Heart right ventricle (tissue), 16 donors: ENCODE data around the gene FCN2. TPM values are rescaled to one million over a fixed set of nuclear protein-coding genes. Genes with fewer than 3 reads are reported as not detected.

Experiments used
- ATAC-seq, 8 donors: fragments of 200-7000 bp; cut with Tn5 transposase; one replicate each; pipeline ENCODE4 v1.9.1; 2020; ENCODE audit warnings: mild to moderate bottlenecking in 8 of 8, moderate library complexity in 8 of 8, moderate number of reproducible peaks in 1 of 8
- DNase-seq, 2 donors: peaks; one replicate each; pipeline ENCODE4 v3.0.0-alpha.2; 2020
- H3K27ac ChIP-seq, 10 donors: fragments of 200-600 bp; sonication (generic) in 2 of 10; one replicate each; pipeline versions ENCODE4 v1.5.0 to v1.8.0; 2020 to 2022; ENCODE audit warnings: mild to moderate bottlenecking in 3 of 10
- H3K27me3 ChIP-seq, 7 donors: fragments of 200-600 bp; one replicate each; pipeline ENCODE4 v1.8.0; 2021 to 2022; ENCODE audit warnings: mild to moderate bottlenecking in 2 of 7
- H3K36me3 ChIP-seq, 9 donors: fragments of 200-600 bp; sonication (generic) in 1 of 9; one replicate each; pipeline versions ENCODE4 v1.5.0 to v1.8.0; 2020 to 2022; ENCODE audit warnings: mild to moderate bottlenecking in 2 of 9
- H3K4me1 ChIP-seq, 9 donors: fragments of 200-600 bp; sonication (generic) in 1 of 9; one replicate each; pipeline versions ENCODE4 v1.5.0 to v1.8.0; 2020 to 2022; ENCODE audit warnings: mild to moderate bottlenecking in 4 of 9
- H3K4me3 ChIP-seq, 10 donors: fragments of 200-600 bp; sonication (generic) in 2 of 10; one replicate each; pipeline versions ENCODE4 v1.5.0 to v1.8.0; 2020 to 2022; ENCODE audit warnings: mild to moderate bottlenecking in 7 of 10, moderate library complexity in 2 of 10
- H3K9me3 ChIP-seq, 11 donors: fragments of 200-600 bp in 10 of 11; sonication (generic) in 2 of 11; one replicate each; pipeline versions ENCODE4 v1.5.0 to v1.8.0; 2013 to 2022; ENCODE audit warnings: mild to moderate bottlenecking in 2 of 11, control low read depth in 1 of 11, moderate library complexity in 1 of 11
- WGBS, 2 donors: extraction: QIAGEN DNeasy Blood & Tissue Kit; methylation state at CpG; one replicate each; pipeline ENCODE4 v1.1.7; 2013; ENCODE audit warnings: inconsistent platforms in 1 of 2; 5-methylcytosine and 5-hydroxymethylcytosine counted together
- intact Hi-C, 10 donors: fragments of 100-400 bp; cut with DNase I; formaldehyde crosslinking; loops; one replicate each; pipeline versions ENCODE4 v1.11.1 to v1.14.2; 2022
- polyA plus RNA-seq, 2 donors: library from polyadenylated mRNA; stranded (reverse); fragments of 200-250 nt; gene quantifications; one replicate each; pipeline ENCODE4 v1.2.3, GENCODE V29; 2013
- total RNA-seq, 10 donors: library from RNA; stranded (reverse); fragmentation: NEBNext Ultra II Directional in 3 of 10; extraction: Animal tissue kit (Norgen Biotek cat#: 25700) in 3 of 10; gene quantifications; one replicate each; pipeline versions ENCODE4 v1.2.1 to v1.2.4, GENCODE V29; 2021 to 2023
- TF ChIP-seq, protein P1 (sequence below), 9 donors: fragments of 200-600 bp; sonication (generic) in 2 of 9; IDR thresholded peaks; one replicate each; pipeline versions ENCODE4 v1.5.0 to v1.8.0; 2021 to 2022; ENCODE audit warnings: antibody characterized with exemption in 9 of 9, mild to moderate bottlenecking in 5 of 9, moderate library complexity in 1 of 9
- donor health status: Arrhythmogenic right ventricular cardiomyopathy.
- donor health status: ischemic (EF 13 %, LVEDD 7.1; RV severe dilation, severe dysfunction).
- donor health status: healthy with polysubstance abuse.
- donor health status: DM: no; HTN: yes; CAD: no.
- donor health status: DM: no; HTN: no; CAD: no.
- donor health status: ischemic (EF 25% LVEDD 6.9; RV normal size, moderate dysfunction).
- donor health status: ischemic (EF 25% LVEDD 5.7; RV mildly dilated, moderate dysfunction).
- donor health status: healthy.
- donor health status: DM: yes; HTN: yes; CAD: no.
- donor health status: Ischemic cardiomyopathy.
- donor health status: ischemic (EF 35%, LVEDD 5.7; RV mildly dilated, moderate dysfunction).
- donor health status: nonischemic (EF 11% LVEDD 7.7; RV severe dilation, severe dysfunction).
- donor health status: DM: yes; HTN: yes; CAD: no.
- donor health status: PGD.
- donor health status: ischemic (EF 29% LVEDD 5.4; RV normal size, mild dysfunction).
- donor health status: nonischemic (EF 23%, LVEDD 6.1; RV moderate dilation, normal function).

FCN2 gene
- total and polyA plus RNA-seq, 12 donors, result 0.19 to 0.46 (median 0.26) TPM; not detected in 7

DNA sequence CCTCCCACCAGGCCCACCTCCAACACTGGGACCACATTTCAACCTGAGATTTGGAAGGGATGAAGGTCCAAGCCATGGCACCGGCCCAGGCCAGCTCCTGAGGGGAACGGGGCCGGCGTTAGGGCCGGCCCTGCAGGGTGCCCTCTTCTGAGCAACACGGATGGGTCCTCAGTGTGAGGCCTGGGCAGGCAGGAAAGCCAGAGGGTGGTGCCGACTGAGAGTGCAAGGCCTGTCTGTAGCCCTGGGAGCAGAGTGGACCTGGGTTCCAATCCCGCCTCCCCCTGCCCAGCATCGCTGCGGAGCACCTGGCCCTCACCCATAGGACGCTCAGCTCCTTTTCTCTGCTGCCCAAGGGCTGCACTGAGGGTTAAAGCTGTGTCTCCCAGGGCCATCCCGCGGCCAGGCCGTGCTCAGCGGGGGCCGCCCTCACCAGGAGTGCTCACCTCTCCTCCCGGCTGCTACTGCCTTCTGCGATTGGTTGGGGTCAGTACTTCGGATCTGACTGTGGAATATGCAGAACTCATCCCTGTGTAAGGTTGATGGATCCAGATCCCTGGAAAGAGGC is 44.1 kb upstream of the FCN2 start:
- no peak overlapping the region for H3K4me3 ChIP-seq
- ATAC-seq (no peak), DNase-seq (no peak)
- H3K27ac ChIP-seq, result no peak overlapping the region
- intact Hi-C loops, result no loop called here
- no peaks in the 10 kb centered on the region for H3K4me1 ChIP-seq
- H3K27me3 ChIP-seq, result no peaks in the 10 kb centered on the region
- H3K9me3 ChIP-seq, result no peaks in the 10 kb centered on the region
- TF ChIP-seq, protein P1, sequence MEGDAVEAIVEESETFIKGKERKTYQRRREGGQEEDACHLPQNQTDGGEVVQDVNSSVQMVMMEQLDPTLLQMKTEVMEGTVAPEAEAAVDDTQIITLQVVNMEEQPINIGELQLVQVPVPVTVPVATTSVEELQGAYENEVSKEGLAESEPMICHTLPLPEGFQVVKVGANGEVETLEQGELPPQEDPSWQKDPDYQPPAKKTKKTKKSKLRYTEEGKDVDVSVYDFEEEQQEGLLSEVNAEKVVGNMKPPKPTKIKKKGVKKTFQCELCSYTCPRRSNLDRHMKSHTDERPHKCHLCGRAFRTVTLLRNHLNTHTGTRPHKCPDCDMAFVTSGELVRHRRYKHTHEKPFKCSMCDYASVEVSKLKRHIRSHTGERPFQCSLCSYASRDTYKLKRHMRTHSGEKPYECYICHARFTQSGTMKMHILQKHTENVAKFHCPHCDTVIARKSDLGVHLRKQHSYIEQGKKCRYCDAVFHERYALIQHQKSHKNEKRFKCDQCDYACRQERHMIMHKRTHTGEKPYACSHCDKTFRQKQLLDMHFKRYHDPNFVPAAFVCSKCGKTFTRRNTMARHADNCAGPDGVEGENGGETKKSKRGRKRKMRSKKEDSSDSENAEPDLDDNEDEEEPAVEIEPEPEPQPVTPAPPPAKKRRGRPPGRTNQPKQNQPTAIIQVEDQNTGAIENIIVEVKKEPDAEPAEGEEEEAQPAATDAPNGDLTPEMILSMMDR (IDR thresholded peaks at IDR 0.05), result no peak
- WGBS, 2 donors, result 92 to 95% methylated on average over 19 of the region's 19 CpGs
- H3K36me3 ChIP-seq, result peaks cover 0 to 53% (median 0%) of the 10 kb centered on the region in 9 donors

DNA sequence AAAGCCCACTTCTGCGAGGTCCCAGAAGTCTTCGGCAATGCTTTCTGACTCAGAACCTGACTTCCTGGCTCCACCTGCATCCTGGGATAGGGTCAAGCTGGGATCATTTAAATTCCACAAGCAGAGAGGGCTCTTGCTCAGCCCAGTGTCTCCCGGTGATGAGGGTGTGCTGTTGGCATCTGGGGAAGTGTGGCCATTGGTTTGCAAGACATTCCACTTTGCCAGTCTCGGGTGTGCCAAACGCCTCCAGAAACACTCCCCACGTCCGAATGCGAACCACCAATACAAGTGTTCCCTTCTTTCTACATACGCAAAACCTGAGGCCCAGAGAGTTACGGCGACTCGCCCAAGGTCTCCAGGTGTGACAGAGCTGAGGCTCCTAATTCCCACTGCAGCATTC is 43.1 kb upstream of the FCN2 start:
- H3K27me3 ChIP-seq, result no peaks in the 10 kb centered on the region
- 87 to 90% methylated on average over 12 of the region's 12 CpGs for WGBS, 2 donors
- no peak for DNase-seq
- H3K4me1 ChIP-seq, result no peaks in the 10 kb centered on the region
- no peaks in the 10 kb centered on the region for H3K9me3 ChIP-seq
- no peak overlapping the region for H3K27ac ChIP-seq
- H3K4me3 ChIP-seq, result no peak overlapping the region
- intact Hi-C loops, result no loop called here
- TF ChIP-seq, protein P1 (IDR thresholded peaks at IDR 0.05), result no peak
- H3K36me3 ChIP-seq, result peaks cover 0 to 59% (median 0%) of the 10 kb centered on the region in 9 donors
- ATAC-seq, result no peak

DNA sequence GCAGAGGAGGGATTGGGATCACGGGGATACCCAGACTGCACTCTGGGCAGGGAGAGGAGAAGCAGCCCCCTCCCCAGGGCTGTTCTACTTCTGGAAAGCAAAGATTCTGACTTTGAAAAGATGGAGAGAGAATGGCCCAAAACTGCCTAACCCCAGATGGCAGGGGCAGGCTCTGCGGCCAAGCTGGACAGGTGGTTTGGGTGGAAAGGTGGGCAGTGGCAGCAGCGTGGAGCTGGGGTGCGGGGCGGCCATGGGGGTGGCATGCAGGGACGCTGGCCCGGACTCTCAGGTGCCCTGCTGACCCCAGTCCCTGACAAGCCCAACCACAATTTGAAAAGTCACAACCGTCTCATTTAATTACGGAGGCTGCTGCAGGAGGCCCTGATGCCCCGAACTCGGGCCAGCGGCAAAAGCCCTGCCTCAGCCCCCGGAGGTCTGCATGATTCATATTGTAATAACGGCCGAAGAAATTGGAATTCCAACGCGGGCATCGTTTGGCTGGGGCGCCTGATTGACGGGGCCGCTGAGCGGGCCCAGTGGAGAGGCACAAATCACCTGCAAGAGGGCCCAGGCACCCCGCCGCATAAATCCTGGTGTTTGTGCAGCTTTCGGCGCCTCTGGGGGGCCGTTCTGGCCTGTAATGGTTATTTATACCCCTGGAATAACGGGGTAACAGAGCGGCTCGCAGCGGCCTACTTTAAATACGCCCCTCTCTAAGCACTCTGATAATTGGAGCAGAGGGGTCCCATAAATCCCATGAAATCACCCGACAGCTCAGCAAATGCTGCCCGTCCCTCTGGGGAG is 41.8 kb upstream of the FCN2 start:
- no peaks in the 10 kb centered on the region for H3K27me3 ChIP-seq
- no peak for ATAC-seq
- H3K36me3 ChIP-seq, result peaks cover 0 to 63% (median 0%) of the 10 kb centered on the region in 9 donors
- TF ChIP-seq, protein P1 (IDR thresholded peaks at IDR 0.05), result no peak
- no peaks in the 10 kb centered on the region for H3K9me3 ChIP-seq
- H3K4me1 ChIP-seq, result peaks cover 0 to 3% (median 0%) of the 10 kb centered on the region in 9 donors
- no peak overlapping the region for H3K4me3 ChIP-seq
- no peak for DNase-seq
- 86 to 90% methylated on average over 34 of the region's 34 CpGs for WGBS, 2 donors
- intact Hi-C loops, result no loop called here
- no peak overlapping the region for H3K27ac ChIP-seq

DNA sequence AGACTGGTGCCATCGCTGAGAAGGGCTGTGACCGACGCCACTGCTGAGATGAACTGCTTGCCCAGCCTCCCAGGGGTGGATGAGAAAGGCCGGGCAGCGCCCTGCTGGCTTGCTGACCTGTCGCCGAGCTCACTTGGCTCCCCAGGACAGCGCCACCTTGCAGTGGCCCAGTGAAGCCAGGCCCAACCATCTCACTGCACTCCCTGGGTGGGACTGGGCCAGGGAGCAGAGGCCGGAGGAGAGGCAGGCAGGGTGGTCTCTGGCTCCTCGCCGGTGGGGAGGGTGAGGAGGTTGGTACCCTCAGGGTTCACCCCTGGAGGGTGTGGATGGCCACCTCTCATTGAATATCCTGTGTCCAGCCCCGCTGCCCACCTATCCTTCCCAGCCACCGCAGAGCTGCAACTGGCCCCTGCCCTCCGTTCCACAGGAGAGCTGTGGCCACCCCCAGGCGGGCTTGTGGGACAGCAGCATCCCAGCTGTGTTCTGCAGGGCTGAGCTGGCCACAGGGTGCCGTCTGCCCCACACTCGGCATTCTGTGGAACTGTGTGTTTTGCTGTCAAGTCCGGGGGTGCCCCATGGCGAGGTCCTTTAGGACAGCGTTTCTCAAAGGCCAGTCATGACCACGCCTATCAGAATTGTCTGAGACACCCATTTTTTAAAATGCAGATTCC is 41.0 kb upstream of the FCN2 start:
- Histone ChIP-seq H3K9me3 (no peaks in the 10 kb centered on the region), H3K27me3 (no peaks in the 10 kb centered on the region), H3K4me1 (peaks cover 0 to 3% (median 0%) of the 10 kb centered on the region in 9 donors), H3K36me3 (peaks cover 0 to 69% (median 0%) of the 10 kb centered on the region in 9 donors), H3K4me3 (no peak overlapping the region), H3K27ac (no peak overlapping the region)
- ATAC-seq (no peak), DNase-seq (no peak)
- TF ChIP-seq, protein P1 (IDR thresholded peaks at IDR 0.05), result no peak
- intact Hi-C loops, result no loop called here
- WGBS, 2 donors, result 94 to 95% methylated on average over 21 of the region's 21 CpGs
